Cardiac fibroblast (primary cell): ENCODE measurements around the gene UGT1A5.

Experiments
- DNase-seq, 2 donors: peaks; one replicate each; pipeline versions ENCODE4 v3.0.0 to v3.0.0-alpha.2; 2010; ENCODE audit warnings: low read depth in 2 of 2
- H3K4me3 ChIP-seq, 2 donors: replicated peaks in 1 of 2; 1 replicate in 1 of 2; 2 replicates in 1 of 2; pipeline ENCODE4 v1.5.1; 2011; ENCODE audit warnings: low read depth in 2 of 2, low read length in 2 of 2, mild to moderate bottlenecking in 2 of 2, moderate library complexity in 1 of 2
- TF ChIP-seq, protein P1 (sequence below): IDR thresholded peaks from one replicate; pipeline ENCODE4 v1.5.1; 2011; ENCODE audit warnings: low read depth, mild to moderate bottlenecking, low read length, inconsistent platforms

UGT1A5 gene

DNA sequence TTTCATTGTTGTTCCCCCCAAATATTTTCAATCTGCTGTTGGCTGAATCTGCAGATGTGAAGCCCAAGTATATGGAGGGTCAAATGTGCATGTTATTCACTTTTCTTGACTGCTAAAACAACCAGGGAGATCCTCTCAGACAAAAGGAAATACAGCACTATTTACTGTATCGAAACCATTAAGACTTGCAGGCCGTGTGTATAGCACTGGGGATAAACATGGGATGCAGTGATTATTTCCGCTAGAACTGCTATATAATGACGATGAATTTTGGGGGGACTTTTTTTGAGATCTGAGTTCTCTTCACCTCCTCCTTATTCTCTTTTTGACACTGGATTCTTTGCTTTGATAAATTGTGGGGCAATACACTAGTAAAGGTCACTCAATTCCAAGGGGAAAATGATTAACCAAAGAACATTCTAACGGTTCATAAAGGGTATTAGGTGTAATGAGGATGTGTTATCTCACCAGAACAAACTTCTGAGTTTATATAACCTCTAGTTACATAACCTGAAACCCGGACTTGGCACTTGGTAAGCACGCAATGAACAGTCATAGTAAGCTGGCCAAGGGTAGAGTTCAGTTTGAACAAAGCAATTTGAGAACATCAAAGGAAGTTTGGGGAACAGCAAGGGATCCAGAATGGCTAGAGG lies 43.8 kb downstream of the UGT1A5 start:
- no peak overlapping the region for H3K4me3 ChIP-seq
- no peak for DNase-seq
- TF ChIP-seq, protein P1, sequence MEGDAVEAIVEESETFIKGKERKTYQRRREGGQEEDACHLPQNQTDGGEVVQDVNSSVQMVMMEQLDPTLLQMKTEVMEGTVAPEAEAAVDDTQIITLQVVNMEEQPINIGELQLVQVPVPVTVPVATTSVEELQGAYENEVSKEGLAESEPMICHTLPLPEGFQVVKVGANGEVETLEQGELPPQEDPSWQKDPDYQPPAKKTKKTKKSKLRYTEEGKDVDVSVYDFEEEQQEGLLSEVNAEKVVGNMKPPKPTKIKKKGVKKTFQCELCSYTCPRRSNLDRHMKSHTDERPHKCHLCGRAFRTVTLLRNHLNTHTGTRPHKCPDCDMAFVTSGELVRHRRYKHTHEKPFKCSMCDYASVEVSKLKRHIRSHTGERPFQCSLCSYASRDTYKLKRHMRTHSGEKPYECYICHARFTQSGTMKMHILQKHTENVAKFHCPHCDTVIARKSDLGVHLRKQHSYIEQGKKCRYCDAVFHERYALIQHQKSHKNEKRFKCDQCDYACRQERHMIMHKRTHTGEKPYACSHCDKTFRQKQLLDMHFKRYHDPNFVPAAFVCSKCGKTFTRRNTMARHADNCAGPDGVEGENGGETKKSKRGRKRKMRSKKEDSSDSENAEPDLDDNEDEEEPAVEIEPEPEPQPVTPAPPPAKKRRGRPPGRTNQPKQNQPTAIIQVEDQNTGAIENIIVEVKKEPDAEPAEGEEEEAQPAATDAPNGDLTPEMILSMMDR = no peak

- DNase-seq = no peak
- no peak overlapping the region for H3K4me3 ChIP-seq
- TF ChIP-seq, protein P1 = no peak
Observed at GRCh38 chr2:233758141-233758540, 45.4 kb downstream of the UGT1A5 start.

DNA sequence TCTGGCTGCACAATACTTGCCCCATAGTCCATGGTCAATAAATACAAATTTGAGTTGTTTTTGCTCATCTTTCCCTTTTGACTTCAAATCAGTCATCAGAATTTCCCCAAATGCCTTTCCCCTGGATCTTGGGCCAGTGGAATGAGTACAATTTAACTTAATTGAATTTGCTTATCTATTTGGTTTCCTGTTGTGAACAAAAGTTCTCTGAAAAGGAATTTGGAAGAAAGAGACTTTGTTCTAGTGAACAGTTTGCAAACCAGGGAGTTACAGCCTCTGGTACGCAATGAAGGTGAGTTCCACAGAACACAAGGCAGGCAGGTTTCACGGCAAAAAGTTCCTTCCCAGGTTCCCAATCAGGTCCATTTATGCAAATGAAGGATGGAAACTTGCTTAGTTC lies 46.1 kb downstream of the UGT1A5 start:
- TF ChIP-seq, protein P1 = no peak
- peak in 1 of 2 donors; percentile 60 for DNase-seq
- H3K4me3 ChIP-seq = no peak overlapping the region

- TF ChIP-seq, protein P1 = no peak
- DNase-seq = no peak
- H3K4me3 ChIP-seq = no peak within 1 kb of the TSS
Observed at GRCh38 chr2:233760043-233760442, 47.3 kb downstream of the UGT1A5 start, which contains the start of gene UGT1A1. UGT1A1 (plus strand) TSS chr2:233760270; CDS start chr2:233760288, 18 bp downstream.

GRCh38 chr2:233761040-233761769 lies 48.5 kb downstream of the UGT1A5 start:
- TF ChIP-seq, protein P1 = no peak
- H3K4me3 ChIP-seq = no peak overlapping the region
- DNase-seq = peak in 1 of 2 donors; percentile 6

DNA sequence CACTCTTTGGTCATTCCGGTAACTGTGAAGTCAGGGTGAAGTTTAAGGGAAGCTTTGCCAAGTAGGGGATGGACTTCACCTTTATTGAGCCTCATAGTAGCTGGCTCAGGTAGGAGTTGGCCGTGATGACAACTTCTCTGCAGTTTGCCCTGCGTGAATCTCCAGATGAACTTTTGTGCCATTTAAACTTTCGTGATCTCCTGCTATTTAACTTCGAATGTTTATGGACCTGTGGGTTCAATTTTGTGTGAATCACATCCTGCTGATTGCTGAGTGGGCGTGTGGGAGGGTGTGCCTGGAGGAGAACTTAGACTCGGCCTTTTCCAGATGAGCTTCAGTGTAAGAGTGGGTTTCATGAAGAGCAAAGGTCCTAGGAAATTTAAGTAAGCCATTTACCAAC lies 51.6 kb downstream of the UGT1A5 start:
- TF ChIP-seq, protein P1 = no peak
- no peak overlapping the region for H3K4me3 ChIP-seq
- peak; percentile 39 to 63 for DNase-seq
